HG03342 (cell line): ENCODE data around the gene CSMD2.

ENCODE experiments used
- ATAC-seq: cut with Tn5 transposase; IDR thresholded peaks from one replicate; pipeline ENCODE4 v1.9.1; 2021; ENCODE audit warnings: mild to moderate bottlenecking, moderate library complexity; ENCODE audit not compliant: unreplicated experiment

Gene CSMD2

DNA sequence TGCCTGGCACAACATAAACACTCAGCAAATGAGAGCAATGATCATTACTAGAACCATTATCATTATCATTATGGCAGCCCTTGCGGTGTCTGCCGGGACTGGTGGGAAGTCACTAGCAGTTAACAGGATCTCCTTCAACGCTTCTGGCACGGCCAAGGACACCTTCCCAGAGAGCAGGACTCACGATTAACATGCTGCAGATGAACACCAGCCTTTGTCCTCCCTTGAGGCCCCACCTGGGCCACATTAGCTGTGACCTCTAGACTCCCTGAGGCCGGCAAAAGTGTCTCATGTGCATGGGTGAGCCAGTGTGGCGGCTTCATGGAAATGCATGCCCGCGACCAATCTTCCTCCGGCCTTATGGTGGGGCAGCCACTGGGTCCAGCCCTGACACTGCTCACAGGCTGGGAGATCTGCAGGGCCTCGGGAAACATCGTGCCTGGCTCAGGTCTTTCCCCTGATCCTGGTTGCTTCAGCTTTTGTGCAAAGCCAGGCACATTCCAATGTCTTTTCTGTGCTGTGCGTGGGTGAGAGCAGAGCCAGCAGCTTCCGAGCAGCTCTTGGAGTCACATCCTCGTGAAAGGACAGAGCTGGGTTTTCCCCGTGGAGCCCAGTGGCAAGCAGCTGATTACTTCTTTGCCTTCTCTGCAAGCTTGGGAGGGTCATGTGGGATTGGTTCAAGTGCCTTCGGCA, 193.9 kb downstream of the CSMD2 start:
- no peak for ATAC-seq

- ATAC-seq: no peak
These were observed 194.7 kb downstream of the CSMD2 start for GRCh38 chr1:33970148-33970825.

GRCh38 chr1:33966346-33967141, 198.5 kb downstream of the CSMD2 start:
- no peak for ATAC-seq

DNA sequence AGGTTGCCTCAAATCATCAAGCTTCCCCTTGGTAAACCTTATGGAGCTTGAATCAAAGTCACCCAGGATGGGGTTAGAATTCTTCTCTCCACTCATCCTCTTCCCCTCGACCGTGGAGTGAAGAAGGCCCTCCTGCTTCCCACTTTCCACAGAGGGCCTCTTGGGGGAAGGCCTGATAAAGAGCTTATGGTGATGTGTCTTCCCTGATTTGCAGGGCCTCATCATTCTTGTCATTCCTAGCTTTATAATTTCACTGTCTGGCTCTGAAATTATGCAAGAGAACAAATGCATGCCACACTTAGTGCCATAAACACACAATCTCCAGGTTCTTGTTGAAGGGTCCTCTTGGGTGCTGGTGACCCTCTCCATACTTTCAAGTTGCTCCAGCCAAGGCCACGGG, 199.9 kb downstream of the CSMD2 start:
- ATAC-seq: no peak

GRCh38 chr1:33962061-33962460, 203.0 kb downstream of the CSMD2 start:
- ATAC-seq: no peak

- no peak for ATAC-seq
These were observed 204.7 kb downstream of the CSMD2 start for GRCh38 chr1:33960188-33960895.

- ATAC-seq: no peak
These were observed 207.2 kb downstream of the CSMD2 start for GRCh38 chr1:33957854-33958253.

DNA sequence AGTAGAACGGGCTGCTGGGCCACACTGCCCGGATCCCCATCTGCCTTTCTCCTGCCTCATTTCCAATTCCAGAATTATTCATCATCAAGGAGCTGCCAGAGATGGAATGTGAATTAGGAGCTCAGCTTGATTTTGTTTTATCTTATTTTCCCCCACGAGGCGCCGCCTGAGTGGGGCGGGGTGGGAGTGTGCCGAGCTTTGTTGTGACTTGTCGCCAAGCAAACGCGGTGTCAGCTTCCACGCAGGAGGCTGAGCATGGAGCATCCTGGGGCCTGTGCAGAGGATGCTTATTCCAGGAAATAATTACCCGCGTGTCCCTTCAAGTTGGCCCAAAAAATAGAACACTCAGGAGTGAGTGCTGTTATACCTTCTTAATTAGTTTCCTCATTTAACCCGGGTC, 209.9 kb downstream of the CSMD2 start:
- ATAC-seq: no peak

DNA sequence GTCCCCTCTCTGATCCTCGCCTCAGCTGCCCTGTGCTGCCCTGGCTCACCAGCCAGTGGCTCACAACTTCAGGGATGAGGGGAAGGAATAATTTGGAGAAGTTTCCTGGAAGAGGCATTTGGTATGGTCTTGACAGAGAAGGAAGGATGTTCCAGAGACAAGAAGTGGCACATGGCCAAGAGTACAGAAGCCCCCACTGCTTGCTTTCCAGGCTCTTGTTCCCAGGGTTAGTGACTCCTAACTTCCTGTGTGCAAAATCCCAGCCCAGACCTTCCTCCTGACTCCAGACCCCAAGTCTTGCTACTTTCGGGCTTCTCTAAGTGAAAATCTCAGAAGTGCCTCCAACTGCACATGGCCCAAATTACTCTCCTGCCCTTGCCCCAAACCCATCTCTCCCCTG, 215.5 kb downstream of the CSMD2 start:
- ATAC-seq: no peak

DNA sequence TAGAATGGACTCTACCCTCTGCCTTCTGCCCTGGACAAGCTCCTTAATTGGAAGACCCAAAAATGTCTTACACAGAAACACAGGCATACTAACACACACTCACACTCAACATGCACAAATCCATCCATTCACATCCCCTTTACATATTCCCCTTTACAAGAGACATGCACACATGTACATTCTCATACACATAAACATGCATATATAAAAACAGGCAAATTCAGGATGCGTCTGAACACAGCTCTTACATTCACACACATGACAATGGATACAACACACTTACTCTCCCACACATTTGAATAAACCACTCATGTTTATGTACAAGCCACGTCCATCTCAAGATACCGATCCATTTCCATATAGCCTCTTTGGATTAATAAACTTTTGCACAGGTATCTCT, 216.7 kb downstream of the CSMD2 start:
- ATAC-seq: no peak

DNA sequence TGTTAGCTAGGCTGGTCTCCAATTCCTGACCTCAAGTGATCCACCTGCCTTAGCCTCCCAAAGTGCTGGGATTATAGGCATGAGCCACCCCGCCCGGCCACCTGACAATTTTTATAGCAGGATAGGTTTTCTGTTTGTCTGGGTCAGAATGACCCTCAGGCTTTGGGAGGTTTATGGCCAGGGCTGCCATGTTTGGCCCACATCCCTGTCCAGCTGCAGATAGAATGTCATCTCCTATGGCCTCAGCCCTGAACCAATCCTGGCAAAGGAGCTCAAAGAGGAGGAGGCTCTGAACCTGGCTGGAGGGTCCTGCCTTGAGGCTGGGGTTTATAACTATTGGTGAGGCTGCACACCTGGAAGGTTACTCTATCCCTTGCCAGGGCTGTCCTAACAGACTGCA, 218.2 kb downstream of the CSMD2 start:
- no peak for ATAC-seq

- ATAC-seq: no peak
These were observed 220.2 kb downstream of the CSMD2 start for GRCh38 chr1:33944846-33945245.

DNA sequence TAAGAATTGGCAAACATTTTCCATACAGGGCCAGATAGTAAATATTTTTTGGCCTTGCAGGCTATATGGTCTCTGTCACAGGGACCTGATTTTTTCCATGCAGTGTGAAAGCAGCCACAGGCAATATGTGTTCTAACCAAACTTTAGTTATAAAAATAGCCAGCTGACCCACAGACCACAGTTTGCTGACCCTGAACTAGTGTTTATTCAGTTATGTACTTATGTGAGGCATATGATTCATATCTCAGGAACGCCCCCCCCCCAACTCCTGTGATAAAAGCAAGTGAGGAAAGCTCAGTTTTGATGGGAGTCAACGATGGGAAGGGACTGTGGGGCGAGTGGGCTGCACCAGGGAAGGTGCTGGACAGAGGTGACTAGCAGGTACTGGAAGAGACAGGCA, 221.1 kb downstream of the CSMD2 start:
- ATAC-seq: no peak

- no peak for ATAC-seq
These were observed 232.2 kb downstream of the CSMD2 start for GRCh38 chr1:33932871-33933270.

GRCh38 chr1:33931111-33931475, 233.9 kb downstream of the CSMD2 start:
- no peak for ATAC-seq

DNA sequence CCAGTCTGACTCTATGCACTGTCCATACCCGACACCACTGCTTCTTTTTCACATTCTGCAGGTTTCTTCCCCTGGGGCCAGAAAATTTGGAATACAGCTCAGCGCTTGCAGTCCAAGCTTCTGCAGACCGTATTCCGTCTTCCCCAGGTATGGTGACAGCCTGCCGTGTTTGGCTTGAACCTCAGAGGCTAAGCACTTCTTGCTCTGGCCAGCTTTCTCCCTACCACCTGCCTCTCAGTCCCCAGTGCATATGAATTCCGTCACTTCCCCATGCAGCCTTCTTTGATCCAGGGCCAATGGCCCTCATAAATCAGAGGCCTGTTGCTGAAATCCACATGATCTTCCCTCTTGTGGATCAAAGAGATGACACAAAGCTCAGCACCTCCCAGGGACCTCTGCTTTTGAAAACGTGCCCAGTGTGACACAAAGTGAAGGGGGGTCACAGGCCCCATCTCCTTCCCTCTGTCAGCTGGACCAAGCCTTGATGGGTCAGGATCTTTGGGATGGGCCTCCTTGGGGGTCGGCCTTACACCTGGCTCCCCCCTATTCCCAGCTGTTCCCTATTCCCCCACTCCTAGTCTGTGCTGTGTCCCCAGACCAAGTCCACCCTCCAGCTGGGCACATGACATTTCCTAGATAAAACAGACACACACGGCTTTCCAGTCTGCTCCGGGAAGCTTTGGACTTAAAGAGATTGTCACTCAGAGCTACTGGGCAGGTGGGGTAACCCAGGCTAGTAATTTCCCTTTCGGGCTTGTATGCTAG, 234.5 kb downstream of the CSMD2 start:
- no peak for ATAC-seq

DNA sequence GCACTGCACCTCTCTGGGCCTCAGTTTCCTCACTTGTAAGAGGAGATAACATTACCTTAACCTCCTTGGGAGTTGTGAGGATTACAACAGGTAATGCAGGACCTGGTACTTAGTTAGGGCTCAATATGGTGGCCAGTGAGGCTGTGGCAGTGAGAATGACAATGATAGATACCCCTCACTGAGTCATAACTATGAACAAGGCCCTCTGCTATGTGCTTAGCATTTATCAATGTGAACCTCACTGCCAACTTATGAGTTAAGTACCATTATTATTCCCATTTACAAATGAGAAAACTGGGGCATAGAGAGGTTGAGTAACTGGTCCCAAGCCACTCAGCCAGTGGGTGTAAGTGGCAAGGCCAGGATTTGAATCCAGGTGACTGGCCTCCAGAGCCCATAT, 236.8 kb downstream of the CSMD2 start:
- no peak for ATAC-seq

DNA sequence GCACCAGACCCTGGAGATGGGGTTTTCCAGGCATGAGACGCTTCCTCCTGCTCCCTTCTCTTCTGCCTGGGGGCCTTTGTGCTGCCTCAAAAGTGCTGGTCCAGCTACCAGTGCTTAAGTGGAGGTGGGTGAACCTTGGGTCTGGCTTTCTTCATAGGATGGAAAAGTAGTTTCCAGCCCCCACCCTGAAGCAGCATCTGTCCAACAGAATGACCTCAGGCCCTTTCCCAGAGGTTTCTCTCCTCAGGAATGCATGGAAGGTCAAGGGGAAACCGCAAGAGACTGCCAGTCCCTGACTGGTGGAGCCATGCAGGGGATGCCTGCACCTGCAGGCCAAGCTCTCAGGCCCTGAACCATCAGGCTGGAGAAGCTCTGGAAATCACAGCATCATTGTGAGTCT, 237.3 kb downstream of the CSMD2 start:
- no peak for ATAC-seq

GRCh38 chr1:33925586-33925985, 239.4 kb downstream of the CSMD2 start:
- ATAC-seq: no peak

GRCh38 chr1:33921281-33921680, 243.7 kb downstream of the CSMD2 start:
- ATAC-seq: no peak

GRCh38 chr1:33918368-33918767, 246.7 kb downstream of the CSMD2 start:
- no peak for ATAC-seq
